SK-N-MC (cell line): ENCODE measurements around the gene TTI1.
"Not testable (repeated sequence)": the region's sequence is repeated elsewhere in the genome, so short reads cannot be mapped to it uniquely, and the experiment has no call there.

ENCODE experiments used
- DNase-seq: peaks from one replicate; pipeline ENCODE4 v3.0.0-alpha.2; 2011; ENCODE audit warnings: low read depth, low spot score
- H3K27ac ChIP-seq: fragments of 200-600 bp; sonication (generic); 2 replicates; pipeline ENCODE4 v1.5.1; 2016; ENCODE audit warnings: mixed run types
- H3K36me3 ChIP-seq: fragments of 200-600 bp; sonication (generic); 2 replicates; pipeline ENCODE4 v1.6.1; 2017; ENCODE audit warnings: antibody characterized with exemption, low read length, mixed read lengths; ENCODE audit not compliant: insufficient read depth
- H3K4me3 ChIP-seq: fragments of 200-600 bp; sonication (generic); 2 replicates; pipeline ENCODE4 v1.5.1; 2016
- H3K9ac ChIP-seq: fragments of 200-600 bp; sonication (generic); 2 replicates; pipeline ENCODE4 v1.8.0; 2017; ENCODE audit warnings: mixed run types, mixed read lengths; ENCODE audit not compliant: insufficient read length
- H3K9me3 ChIP-seq: fragments of 200-600 bp; sonication (generic); 2 replicates; pipeline ENCODE4 v1.6.1; 2017; ENCODE audit warnings: low read depth, mild to moderate bottlenecking, antibody characterized with exemption, low read length, moderate library complexity, mixed read lengths
- EZH2 ChIP-seq: fragments of 200-600 bp; sonication (generic); IDR thresholded peaks from one replicate; pipeline ENCODE4 v1.6.1; 2017; ENCODE audit warnings: antibody characterized with exemption
- FOXP2 ChIP-seq: optimal IDR thresholded peaks from 2 replicates; pipeline ENCODE3; 2011; ENCODE audit warnings: mild to moderate bottlenecking, moderate library complexity; ENCODE audit not compliant: insufficient read depth; ENCODE audit errors: extremely low read length, control extremely low read depth
- POLR2AphosphoS5 ChIP-seq: IDR thresholded peaks from 2 replicates; pipeline ENCODE4 v1.6.1; 2012; ENCODE audit warnings: mild to moderate bottlenecking, low read depth, low read length, borderline replicate concordance

The TTI1 gene

GRCh38 chr20:37971561-37972127 lies 61.6 kb downstream of the TTI1 start:
- H3K27ac ChIP-seq = no peak overlapping the region
- no peak overlapping the region for H3K4me3 ChIP-seq
- no peaks in the 10 kb centered on the region for H3K36me3 ChIP-seq
- H3K9me3 ChIP-seq = no peaks in the 10 kb centered on the region
- H3K9ac ChIP-seq = no peak overlapping the region
- TF ChIP-seq EZH2 (no peak), POLR2AphosphoS5 (no peak), FOXP2 (no peak)
- no peak for DNase-seq

GRCh38 chr20:37970856-37971245 lies 62.4 kb downstream of the TTI1 start:
- Histone ChIP-seq H3K27ac (no peak overlapping the region), H3K36me3 (no peaks in the 10 kb centered on the region), H3K4me3 (no peak overlapping the region), H3K9ac (no peak overlapping the region), H3K9me3 (no peaks in the 10 kb centered on the region)
- DNase-seq = no peak
- no peak for TF ChIP-seq EZH2
- no peak for TF ChIP-seq POLR2AphosphoS5
- TF ChIP-seq FOXP2 = no peak

GRCh38 chr20:37969949-37970855 lies 63.1 kb downstream of the TTI1 start:
- H3K36me3 ChIP-seq = no peaks in the 10 kb centered on the region
- no peaks in the 10 kb centered on the region for H3K9me3 ChIP-seq
- H3K4me3 ChIP-seq = no peak overlapping the region
- DNase-seq = no peak
- TF ChIP-seq EZH2 (no peak), FOXP2 (no peak), POLR2AphosphoS5 (no peak)
- H3K27ac ChIP-seq = no peak overlapping the region
- no peak overlapping the region for H3K9ac ChIP-seq

GRCh38 chr20:37968841-37969401 lies 64.3 kb downstream of the TTI1 start:
- Histone ChIP-seq H3K9me3 (no peaks in the 10 kb centered on the region), H3K27ac (no peak overlapping the region), H3K36me3 (no peaks in the 10 kb centered on the region), H3K4me3 (no peak overlapping the region), H3K9ac (no peak overlapping the region)
- no peak for TF ChIP-seq POLR2AphosphoS5
- no peak for TF ChIP-seq EZH2
- TF ChIP-seq FOXP2 = no peak
- DNase-seq = no peak

GRCh38 chr20:37963483-37963882 lies 69.8 kb downstream of the TTI1 start:
- not testable (repeated sequence) for DNase-seq, H3K36me3 ChIP-seq, H3K27ac ChIP-seq

GRCh38 chr20:37961066-37961465 lies 72.2 kb downstream of the TTI1 start:
- peak; percentile 10 for DNase-seq
- Histone ChIP-seq H3K27ac (no peak overlapping the region), H3K4me3 (no peak overlapping the region), H3K9ac (no peak overlapping the region), H3K9me3 (no peaks in the 10 kb centered on the region), H3K36me3 (no peaks in the 10 kb centered on the region)
- TF ChIP-seq POLR2AphosphoS5 (no peak), EZH2 (no peak), FOXP2 (no peak)

More at GRCh38 chr20:37963483-37963882, 69.8 kb downstream of the TTI1 start:
- H3K9me3 ChIP-seq, H3K9ac ChIP-seq, H3K4me3 ChIP-seq: not testable (repeated sequence)

- Histone ChIP-seq H3K36me3 (no peaks in the 10 kb centered on the region), H3K27ac (no peak overlapping the region), H3K4me3 (no peak overlapping the region), H3K9me3 (no peaks in the 10 kb centered on the region), H3K9ac (no peak overlapping the region)
- no peak for TF ChIP-seq POLR2AphosphoS5
- TF ChIP-seq EZH2 = no peak
- TF ChIP-seq FOXP2 = no peak
- DNase-seq = no peak
Measured at GRCh38 chr20:37958856-37959520, 74.3 kb downstream of the TTI1 start.

- TF ChIP-seq POLR2AphosphoS5 (no peak), FOXP2 (no peak), EZH2 (no peak)
- H3K9ac ChIP-seq = no peak overlapping the region
- no peak overlapping the region for H3K27ac ChIP-seq
- no peak overlapping the region for H3K4me3 ChIP-seq
- H3K9me3 ChIP-seq = no peaks in the 10 kb centered on the region
- H3K36me3 ChIP-seq = no peaks in the 10 kb centered on the region
- no peak for DNase-seq
Measured at GRCh38 chr20:37956107-37956585, 77.1 kb downstream of the TTI1 start.
